H1 (cell line): ENCODE measurements around the gene C5orf58. TPM values are rescaled to one million over a fixed set of nuclear protein-coding genes. Genes with fewer than 3 reads are reported as not detected.

ENCODE experiments used
- CBX8 ChIP-seq: fragments of 300-800, 300-1000 bp; sonication (generic); IDR thresholded peaks from 2 replicates; pipeline ENCODE4 v1.7.1; 2016; ENCODE audit warnings: low read depth, low read length, borderline replicate concordance
- JUN ChIP-seq: IDR thresholded peaks from 2 replicates; pipeline ENCODE4 v1.6.1; 2011; ENCODE audit warnings: low read depth, mild to moderate bottlenecking, improper control_type of control experiment, low read length
- RAD21 ChIP-seq, 2 experiments: IDR thresholded peaks in 1 of 2; conservative IDR thresholded peaks in 1 of 2; 2 replicates each; pipeline ENCODE4 v1.6.1; 2011; ENCODE audit warnings: low read depth in 2 of 2, low read length in 2 of 2, improper control_type of control experiment in 1 of 2, inconsistent platforms in 1 of 2, mild to moderate bottlenecking in 1 of 2, moderate library complexity in 1 of 2
- RXRA ChIP-seq: IDR thresholded peaks from 2 replicates; pipeline ENCODE4 v1.6.1; 2011; ENCODE audit warnings: low read depth, mild to moderate bottlenecking, low read length, moderate library complexity; ENCODE audit not compliant: insufficient read depth
- polyA plus RNA-seq, 7 experiments: library from polyadenylated mRNA; depleted of rRNA in 3 of 7; stranded (reverse) in 5 of 7; unstranded in 2 of 7; fragments of >200 nt in 5 of 7; fragments of 200-250 nt in 2 of 7; gene quantifications; 1 replicate in 5 of 7; 2 replicates in 1 of 7; 4 replicates in 1 of 7; pipeline versions ENCODE4 v1.2.1 to v1.2.3, GENCODE V29; 2011 to 2013; ENCODE audit warnings: missing spikeins in 2 of 7, mixed read lengths in 2 of 7
- total RNA-seq: library from RNA; stranded (reverse); fragmentation: NEBNext Ultra II Directional; extraction: Animal tissue kit (Norgen Biotek cat#: 25700); gene quantifications from 2 replicates; pipeline ENCODE4 v1.2.1, GENCODE V29; 2021

The C5orf58 gene
- total and polyA plus RNA-seq, 2 of the 8 experiments (the other 6 are each of a cell fraction or from before 2014, with no cell fraction given): 0.24 to 1.6 TPM

DNA sequence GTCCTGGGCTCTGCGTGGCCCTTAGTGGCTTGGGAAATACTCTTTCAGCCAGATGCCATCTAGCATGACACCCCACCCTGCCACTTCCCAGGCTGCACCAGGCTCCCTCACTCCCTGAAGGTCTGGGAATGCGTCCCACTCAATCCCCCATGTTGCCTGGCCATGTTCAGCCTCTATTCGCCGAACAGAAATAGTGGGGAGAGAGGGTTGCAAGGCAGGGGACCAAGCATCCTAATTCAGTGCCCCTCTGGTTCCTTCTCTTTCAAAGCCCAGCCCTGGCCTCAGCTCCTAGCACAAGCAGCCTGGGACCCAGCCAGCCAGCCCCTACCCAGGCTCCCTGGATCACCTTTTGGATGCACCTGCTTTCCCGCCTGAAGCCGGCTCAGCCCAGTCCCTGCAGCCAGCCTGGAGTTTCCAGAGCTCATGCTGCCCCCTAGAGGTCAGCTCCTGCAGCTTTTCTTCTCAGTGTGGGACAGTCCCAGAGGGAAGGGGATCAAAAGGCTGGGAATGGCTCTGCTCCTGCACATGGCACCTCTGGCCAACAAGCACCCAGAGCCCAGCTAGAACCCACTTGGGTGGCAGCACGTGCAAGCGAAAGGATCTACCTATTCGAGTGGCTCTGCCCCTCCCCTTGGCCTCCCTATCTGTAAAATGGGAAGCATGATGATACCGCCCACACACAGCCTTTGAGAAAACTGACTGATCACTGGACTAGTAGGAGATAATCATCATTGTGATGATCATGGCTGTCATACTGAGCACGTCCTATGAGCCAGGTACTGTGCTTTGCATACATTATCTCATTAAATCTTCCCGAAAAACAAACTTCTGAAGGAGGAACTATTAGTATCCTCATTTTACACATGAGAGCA, 48.7 kb upstream of the C5orf58 start (continued):
- TF ChIP-seq RXRA (0 out of 2 replicates have a peak, but pooled peaks have one; percentile 17), CBX8 (no peak), RAD21 (IDR thresholded peaks at IDR 0.05 in 1 of 2, conservative IDR thresholded peaks at IDR 0.05 in 1 of 2; ENCODE audit: low read depth in 2 of 2, low read length in 2 of 2) (peak; percentile 98 to 99), JUN (0 out of 2 replicates have a peak, but pooled peaks have one; percentile 19)
